ENCODE results near the gene RNF186.

RNF186 gene

GRCh38 chr1:19785660-19786059 lies 29.4 kb downstream of the RNF186 start:
- DNase-seq (ENCODE audit: low read depth) = no peak
- no peak for TF ChIP-seq CTCF (conservative IDR thresholded peaks at IDR 0.05; ENCODE audit: control insufficient read depth, insufficient read depth, low read depth, low read length)
- H3K4me3 ChIP-seq (ENCODE audit: control insufficient read depth, low read depth, low read length) = no peak overlapping the region

GRCh38 chr1:19780267-19780877 lies 34.7 kb downstream of the RNF186 start:
- no peak for TF ChIP-seq CTCF (conservative IDR thresholded peaks at IDR 0.05; ENCODE audit: control insufficient read depth, insufficient read depth, low read depth, low read length)
- H3K4me3 ChIP-seq (ENCODE audit: control insufficient read depth, low read depth, low read length) = no peak overlapping the region
- no peak for DNase-seq (ENCODE audit: low read depth)

GRCh38 chr1:19776933-19777332 lies 38.1 kb downstream of the RNF186 start:
- no peak overlapping the region for H3K4me3 ChIP-seq (ENCODE audit: control insufficient read depth, low read depth, low read length)
- no peak for DNase-seq (ENCODE audit: low read depth)
- no peak for TF ChIP-seq CTCF (conservative IDR thresholded peaks at IDR 0.05; ENCODE audit: control insufficient read depth, insufficient read depth, low read depth, low read length)

- DNase-seq (ENCODE audit: low read depth) = no peak
- H3K4me3 ChIP-seq (ENCODE audit: control insufficient read depth, low read depth, low read length) = no peak overlapping the region
- TF ChIP-seq CTCF (conservative IDR thresholded peaks at IDR 0.05; ENCODE audit: control insufficient read depth, insufficient read depth, low read depth, low read length) = no peak
These were observed 38.8 kb downstream of the RNF186 start for GRCh38 chr1:19776287-19776686.

GRCh38 chr1:19775831-19776230 lies 39.3 kb downstream of the RNF186 start:
- no peak overlapping the region for H3K4me3 ChIP-seq (ENCODE audit: control insufficient read depth, low read depth, low read length)
- no peak for TF ChIP-seq CTCF (conservative IDR thresholded peaks at IDR 0.05; ENCODE audit: control insufficient read depth, insufficient read depth, low read depth, low read length)
- DNase-seq (ENCODE audit: low read depth) = no peak

GRCh38 chr1:19775317-19775716 lies 39.8 kb downstream of the RNF186 start:
- DNase-seq (ENCODE audit: low read depth) = no peak
- no peak overlapping the region for H3K4me3 ChIP-seq (ENCODE audit: control insufficient read depth, low read depth, low read length)
- TF ChIP-seq CTCF (conservative IDR thresholded peaks at IDR 0.05; ENCODE audit: control insufficient read depth, insufficient read depth, low read depth, low read length) = no peak

Data from fibroblast of mammary gland (primary cell).